Subcutaneous adipose tissue (tissue), 4 donors: ENCODE results near the gene OXTR. TPM values are rescaled to one million over a fixed set of nuclear protein-coding genes. Genes with fewer than 3 reads are reported as not detected.

Experiments
- total RNA-seq, 4 donors: library from RNA; depleted of rRNA; stranded (reverse); fragments of >200 nt; gene quantifications; one replicate each; pipeline ENCODE4 v1.1.0, GENCODE V29; 2016
- TF ChIP-seq, protein P1 (sequence below): fragments of 450-650 bp; IDR thresholded peaks from one replicate; pipeline ENCODE4 v1.5.1; 2016; ENCODE audit warnings: low read depth, mild to moderate bottlenecking, control low read depth, antibody characterized with exemption, moderate library complexity

OXTR gene
- total RNA-seq, 4 donors from 2014 or later, result 0.16 to 0.34 (median 0.19) TPM; not detected in 1

DNA sequence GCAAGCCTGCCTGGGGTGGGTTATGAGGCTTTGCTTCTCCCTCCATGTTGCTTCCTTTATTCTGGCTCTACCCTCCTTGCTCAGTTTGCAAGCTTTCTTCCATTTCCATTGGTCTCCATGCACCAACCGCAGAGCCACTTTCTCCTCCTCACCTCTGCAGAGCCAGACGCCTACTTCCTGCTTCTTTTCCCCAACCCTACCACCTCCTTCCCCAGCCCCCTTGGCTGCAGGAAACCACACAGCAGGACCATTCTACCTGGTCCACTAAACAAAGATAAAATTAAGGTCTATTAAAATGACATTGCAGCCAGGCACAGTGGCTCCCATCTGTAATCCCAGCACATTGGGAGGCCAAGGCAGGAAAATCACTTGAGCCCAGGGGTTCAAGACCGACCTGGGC is 45.8 kb downstream of the OXTR start:
- TF ChIP-seq, protein P1, sequence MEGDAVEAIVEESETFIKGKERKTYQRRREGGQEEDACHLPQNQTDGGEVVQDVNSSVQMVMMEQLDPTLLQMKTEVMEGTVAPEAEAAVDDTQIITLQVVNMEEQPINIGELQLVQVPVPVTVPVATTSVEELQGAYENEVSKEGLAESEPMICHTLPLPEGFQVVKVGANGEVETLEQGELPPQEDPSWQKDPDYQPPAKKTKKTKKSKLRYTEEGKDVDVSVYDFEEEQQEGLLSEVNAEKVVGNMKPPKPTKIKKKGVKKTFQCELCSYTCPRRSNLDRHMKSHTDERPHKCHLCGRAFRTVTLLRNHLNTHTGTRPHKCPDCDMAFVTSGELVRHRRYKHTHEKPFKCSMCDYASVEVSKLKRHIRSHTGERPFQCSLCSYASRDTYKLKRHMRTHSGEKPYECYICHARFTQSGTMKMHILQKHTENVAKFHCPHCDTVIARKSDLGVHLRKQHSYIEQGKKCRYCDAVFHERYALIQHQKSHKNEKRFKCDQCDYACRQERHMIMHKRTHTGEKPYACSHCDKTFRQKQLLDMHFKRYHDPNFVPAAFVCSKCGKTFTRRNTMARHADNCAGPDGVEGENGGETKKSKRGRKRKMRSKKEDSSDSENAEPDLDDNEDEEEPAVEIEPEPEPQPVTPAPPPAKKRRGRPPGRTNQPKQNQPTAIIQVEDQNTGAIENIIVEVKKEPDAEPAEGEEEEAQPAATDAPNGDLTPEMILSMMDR, result no peak

DNA sequence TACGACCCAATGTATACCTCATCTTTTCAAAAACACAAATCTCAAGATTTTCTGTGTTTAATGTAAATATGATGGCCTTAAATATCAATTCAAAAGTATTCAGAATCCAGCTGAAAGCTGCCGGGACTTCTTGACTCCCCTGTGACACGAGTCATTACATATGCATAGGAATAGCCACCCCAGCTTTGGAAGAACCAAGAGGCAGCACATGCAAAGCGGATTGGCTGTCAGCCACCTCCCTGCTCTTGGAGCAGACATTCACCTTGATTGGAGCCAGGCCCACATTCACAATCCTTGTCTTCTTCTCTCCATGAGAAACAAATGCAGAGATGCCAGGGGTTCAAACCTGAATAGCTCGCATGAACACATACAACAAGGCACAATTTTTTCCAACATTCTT is 46.6 kb downstream of the OXTR start:
- TF ChIP-seq, protein P1, result no peak

DNA sequence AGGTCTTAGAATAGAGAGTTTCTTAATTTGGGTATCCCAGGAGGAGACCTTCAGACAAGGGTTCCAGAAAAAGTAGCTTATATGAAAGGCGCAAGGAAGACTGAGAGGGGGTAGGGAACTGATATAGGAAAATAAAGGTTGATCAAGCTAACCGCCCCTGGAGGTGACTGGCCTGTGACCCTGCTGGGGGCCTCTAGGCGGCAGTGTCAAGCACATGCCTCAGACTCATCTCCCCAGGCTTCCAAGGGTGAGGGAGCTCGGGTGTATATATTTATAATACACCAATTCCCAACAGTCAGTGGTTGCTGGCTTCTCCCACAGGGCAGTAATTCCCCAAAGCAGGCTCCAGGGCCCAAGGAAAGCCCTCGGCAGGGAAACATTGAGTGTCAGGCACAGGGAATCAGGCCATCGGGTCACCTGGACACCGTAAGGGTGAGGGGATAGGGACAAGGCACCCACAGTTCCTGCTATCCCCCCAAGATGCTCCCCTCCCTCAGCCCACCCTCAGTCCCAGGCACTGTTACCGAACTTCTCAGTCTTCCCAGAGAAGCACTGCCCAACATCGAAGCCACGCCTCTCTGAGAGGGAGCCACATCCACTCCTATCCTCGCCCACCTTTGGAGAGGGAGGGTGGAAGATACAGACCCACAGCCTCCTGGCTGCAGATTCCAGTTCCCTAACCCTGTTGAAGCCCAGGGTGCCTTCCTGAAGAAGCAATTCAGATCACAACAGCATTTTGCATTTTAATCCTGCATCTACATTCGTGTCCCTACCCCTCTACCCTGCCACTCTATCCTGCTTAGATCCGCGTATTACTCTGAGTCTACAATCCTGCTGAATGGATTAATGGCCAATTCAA is 55.3 kb downstream of the OXTR start:
- TF ChIP-seq, protein P1, result no peak

DNA sequence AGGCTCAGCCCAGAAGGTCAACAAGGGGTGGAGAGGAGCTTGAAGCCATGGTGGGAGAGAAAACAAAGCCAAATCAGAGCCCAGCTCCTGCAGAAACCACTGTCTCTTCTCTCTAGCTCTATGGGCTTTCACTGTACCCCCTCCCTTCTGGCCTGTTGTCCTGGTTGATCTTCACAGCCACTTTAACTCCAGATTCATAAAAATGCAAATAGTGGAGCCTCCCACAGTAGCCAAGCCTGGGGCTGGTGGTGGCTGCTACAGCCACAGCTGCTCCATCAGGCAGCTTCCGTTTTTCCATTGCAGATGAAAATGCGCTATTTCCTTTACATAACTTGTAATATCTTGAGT is 56.5 kb downstream of the OXTR start:
- TF ChIP-seq, protein P1, result no peak

DNA sequence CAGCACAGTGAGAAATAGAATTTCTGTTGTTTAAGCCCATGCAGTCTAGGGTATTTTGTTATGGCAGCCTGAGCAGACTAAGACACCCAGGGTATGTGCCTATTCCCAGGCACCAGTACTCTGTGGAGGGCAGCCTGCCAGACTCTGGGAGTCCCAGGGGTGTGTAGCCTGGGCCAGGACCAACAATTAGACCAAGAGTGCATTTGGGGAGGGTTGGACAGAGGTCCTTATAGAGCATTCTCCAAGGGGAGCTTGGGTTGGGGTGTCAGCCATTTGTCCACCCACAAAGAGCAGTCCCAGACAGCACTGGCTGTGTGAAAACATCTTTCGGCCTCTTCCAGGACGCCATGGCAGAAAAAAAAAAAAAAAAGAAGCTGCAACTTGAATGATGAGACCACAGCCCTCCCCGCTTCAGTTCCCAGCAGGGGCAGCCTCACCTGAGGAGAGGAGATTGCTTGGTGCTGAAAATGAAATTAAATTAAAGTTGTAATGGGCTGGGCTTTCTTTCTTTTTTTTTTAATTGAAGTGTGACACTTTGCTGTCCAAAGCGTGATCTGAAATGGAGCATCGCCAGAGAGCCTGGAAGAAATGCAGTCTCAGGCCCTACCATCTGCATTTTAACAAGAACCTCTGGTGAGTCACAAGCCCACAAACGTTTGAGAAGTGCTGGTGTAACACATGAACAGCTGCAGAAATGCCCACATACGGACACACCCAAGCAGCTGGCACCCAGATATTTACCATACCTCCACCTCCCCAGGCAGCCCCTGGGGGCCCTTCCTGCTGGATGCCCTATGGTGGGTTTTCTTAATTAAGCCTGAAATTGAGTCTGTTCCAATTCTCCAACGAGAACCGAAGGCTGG is 57.1 kb downstream of the OXTR start:
- TF ChIP-seq, protein P1, result no peak

DNA sequence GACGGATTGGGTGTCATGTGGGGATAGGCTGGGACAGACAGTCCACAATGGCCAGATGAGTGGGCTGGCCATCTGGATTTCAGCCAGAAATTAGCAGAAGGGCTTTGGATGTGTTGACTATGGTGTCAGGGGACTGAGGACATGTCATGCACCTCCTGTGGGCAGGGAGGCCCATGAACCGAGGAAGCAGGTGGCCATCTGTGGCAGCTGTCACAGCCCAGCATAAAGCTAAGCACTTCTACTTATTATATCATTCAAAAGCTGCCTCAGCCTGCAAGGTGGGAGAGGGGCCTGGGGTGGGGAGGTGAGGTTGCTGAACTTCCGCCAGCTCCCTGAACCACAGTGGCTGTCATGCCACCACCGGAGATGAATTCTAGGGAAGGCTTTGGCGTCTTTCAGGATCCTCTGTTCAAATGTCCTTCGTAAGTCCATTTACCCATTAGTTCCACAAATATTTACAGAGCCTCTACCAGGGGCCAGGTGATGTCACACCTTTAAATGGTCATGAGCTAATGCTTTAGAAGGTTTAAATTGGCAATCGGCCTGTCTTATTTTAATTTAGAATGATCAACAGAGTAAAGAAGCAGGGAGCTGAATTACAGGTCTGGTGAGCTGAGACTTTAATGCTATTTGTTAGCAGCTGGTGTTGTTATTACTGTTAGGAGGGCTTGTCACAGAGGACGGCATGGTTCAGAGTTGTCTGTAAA is 59.5 kb downstream of the OXTR start:
- TF ChIP-seq, protein P1, result no peak

DNA sequence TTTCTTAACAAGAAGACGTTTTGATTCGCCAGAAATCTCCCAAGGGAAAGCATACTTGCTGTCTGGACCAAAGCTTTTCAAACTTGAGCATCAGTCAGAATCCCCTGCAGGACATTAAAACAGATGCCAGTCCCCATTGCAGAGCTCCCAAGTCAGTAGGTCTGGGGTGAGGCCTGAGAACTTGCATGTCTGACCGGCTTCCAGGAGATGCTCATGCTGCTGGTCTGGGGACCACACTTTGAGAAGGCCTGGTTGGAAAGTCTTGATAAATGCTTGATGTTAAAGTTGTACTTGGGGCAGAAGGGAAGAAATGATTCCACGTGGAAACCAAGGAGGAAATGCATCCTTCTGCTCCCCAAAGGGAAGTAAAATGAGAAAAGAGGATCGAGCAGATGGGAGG is 60.1 kb downstream of the OXTR start:
- TF ChIP-seq, protein P1, result no peak
